Measurements from ENCODE around the gene AP3S2. TPM values are rescaled to one million over a fixed set of nuclear protein-coding genes. Genes with fewer than 3 reads are reported as not detected.

AP3S2 gene
- total RNA-seq, 2 experiments from 2014 or later, result 28.3 to 30.3 TPM

DNA sequence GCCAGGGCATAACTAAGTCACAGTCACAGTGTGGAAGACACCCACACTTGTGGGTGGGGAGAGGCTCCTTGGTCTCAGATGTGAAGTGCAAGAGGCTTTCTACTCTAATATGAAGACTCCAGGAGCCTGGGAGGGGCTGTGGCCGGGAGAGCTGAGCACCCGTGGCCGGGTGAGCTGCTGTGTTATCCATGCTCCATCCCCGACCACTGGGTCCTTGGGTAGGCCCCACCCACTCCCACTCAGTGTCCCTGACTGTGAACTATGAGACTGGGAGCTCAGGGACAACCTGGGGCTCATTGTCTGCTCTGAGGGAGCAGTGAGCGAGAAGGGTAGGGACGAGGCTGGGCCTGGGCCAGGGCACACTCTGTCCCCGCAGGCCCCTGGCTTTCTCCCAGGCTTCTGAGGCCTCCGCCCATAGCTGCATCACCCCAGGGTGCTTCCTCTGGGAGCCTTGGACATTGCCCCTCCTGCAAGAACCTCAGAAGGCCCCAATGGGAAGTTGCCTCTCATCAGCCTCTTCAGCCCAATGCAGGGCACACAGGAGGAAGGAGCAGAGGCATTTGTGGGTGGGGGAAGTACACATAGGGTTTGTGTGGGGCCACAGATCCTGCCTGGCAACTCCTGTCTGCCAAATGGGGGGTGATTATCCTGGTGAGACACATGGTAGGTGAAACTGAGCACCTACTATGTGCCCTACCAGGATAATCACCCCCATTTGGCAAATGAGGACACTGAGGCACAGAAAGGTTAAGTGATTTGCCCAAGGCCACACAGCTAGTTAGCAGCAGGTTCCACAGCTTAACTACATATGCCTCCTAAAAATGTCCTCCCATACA lies 81.6 kb downstream of the AP3S2 start:
- CTCF ChIA-PET, result interaction anchor here (1.0 kb wide), 1 partner anchor 63 kb away, joined by 3 read pairs; no protein-coding TSS in a partner anchor
- no peak for DNase-seq
- POLR2A ChIA-PET, result no interaction called here
- Mint-ChIP-seq H3K4me3 (no peak overlapping the region), H3K4me1 (peaks cover 17% of the 10 kb centered on the region), H3K36me3 (ENCODE audit: low read depth) (peaks cover 8% of the 10 kb centered on the region), H3K27ac (no peak overlapping the region), H3K27me3 (peaks cover 20% of the 10 kb centered on the region), H3K9me3 (no peaks in the 10 kb centered on the region)

GRCh38 chr15:89810837-89811236 lies 83.0 kb downstream of the AP3S2 start:
- peaks cover 12% of the 10 kb centered on the region for H3K27me3 Mint-ChIP-seq

DNA sequence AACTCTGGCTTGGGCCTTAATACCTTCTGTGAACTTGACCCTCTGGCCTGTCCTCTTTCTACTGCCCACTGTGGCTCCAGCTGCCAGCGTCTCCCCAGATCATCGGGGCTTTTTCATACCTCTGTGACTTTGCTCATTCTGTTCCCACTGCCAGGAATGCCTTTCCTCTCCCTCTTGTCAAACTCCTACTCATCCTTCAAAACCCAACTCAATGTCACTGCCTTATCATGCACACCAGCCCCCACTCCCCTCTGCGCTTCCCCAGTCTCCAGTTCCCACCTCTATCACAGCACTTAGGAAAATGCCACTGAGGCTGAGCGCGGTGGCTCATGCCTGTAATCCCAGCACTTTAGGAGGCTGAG lies 84.0 kb downstream of the AP3S2 start:
- CTCF ChIA-PET, result no interaction called here
- DNase-seq, result no peak
- H3K4me1 Mint-ChIP-seq, result peaks cover 3% of the 10 kb centered on the region
- no peak overlapping the region for H3K27ac Mint-ChIP-seq
- H3K27me3 Mint-ChIP-seq, result peaks cover 3% of the 10 kb centered on the region
- H3K36me3 Mint-ChIP-seq (ENCODE audit: low read depth), result no peaks in the 10 kb centered on the region
- H3K4me3 Mint-ChIP-seq, result no peak overlapping the region
- POLR2A ChIA-PET, result no interaction called here
- H3K9me3 Mint-ChIP-seq, result no peaks in the 10 kb centered on the region

More at GRCh38 chr15:89810837-89811236, 83.0 kb downstream of the AP3S2 start:
- Mint-ChIP-seq H3K36me3 (ENCODE audit: low read depth) (peaks cover 2% of the 10 kb centered on the region), H3K9me3 (no peaks in the 10 kb centered on the region), H3K27ac (no peak overlapping the region), H3K4me1 (peaks cover 12% of the 10 kb centered on the region), H3K4me3 (no peak overlapping the region)
- no peak for DNase-seq
- ChIA-PET POLR2A (no interaction called here), CTCF (no interaction called here)

DNA sequence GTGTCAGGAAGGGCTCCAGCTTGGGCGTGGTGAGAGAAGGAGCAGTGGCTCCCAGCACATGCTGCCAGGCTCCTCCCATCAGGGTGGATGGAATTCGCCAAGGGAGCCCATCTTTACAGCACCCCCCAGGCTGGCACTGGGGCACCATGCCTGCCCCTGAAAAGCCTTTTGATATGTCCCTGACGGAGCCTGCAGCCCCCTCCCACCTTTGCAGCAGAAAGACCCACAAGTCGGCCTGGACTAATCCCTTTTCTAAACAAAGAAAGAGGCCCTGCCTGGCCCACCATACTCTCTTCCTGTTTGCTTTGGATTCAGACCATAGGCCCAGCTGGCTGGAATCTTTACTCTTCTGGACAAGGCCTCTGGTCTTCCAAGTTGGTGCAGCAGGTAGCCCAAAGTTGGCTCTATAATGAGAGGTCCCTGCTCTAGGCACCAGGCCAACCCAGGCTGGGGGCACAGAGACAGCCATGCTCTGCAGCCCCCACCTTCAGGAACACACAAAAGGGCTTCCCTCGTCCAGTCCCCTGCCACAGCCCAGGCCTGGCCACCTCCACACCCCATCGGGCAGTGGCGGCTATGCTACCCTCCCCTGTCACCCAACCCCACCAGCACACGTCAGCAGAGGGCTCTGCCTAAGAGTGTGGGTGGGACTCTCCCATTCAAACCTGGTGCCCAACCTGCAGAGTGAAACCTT lies 84.6 kb downstream of the AP3S2 start:
- CTCF ChIA-PET, result no interaction called here
- H3K9me3 Mint-ChIP-seq, result no peaks in the 10 kb centered on the region

DNA sequence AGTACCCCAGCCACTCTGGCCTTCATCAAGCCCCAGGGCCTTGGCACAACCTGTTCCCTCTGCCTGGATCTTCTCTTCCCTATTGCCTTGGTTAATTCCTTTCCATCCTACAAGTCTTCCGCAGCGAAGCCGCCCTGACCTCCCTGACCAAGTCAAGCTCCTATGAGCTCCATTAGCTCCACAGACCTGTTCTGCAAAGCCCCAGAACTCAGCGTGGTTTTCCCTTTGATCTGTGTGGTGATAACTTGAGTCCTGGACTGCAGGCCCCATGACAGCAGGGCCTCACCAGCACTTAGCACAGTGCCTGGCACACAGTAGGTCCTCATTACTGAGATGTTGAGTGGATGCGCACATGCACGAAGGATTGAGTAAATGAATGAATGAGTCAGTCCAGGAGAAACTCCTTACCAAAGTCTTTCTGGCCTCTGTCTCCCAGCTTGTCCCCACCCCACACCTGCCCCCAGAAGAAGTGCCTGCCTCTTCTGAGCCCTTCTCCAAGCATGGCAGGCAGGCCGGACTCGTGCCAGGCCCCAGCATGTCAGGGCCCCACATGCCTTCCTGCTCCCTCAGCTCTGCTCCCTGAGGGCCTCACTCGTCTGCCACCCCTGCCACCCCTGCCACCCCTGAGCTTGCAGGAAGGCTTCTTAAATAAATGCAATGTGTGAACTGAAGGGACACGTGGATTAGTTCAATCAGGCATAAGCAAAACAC lies 85.5 kb downstream of the AP3S2 start:
- peaks cover 1% of the 10 kb centered on the region for H3K27me3 Mint-ChIP-seq
- POLR2A ChIA-PET, result no interaction called here
- no peak overlapping the region for H3K4me3 Mint-ChIP-seq
- no peaks in the 10 kb centered on the region for H3K4me1 Mint-ChIP-seq
- CTCF ChIA-PET, result no interaction called here
- H3K36me3 Mint-ChIP-seq (ENCODE audit: low read depth), result no peaks in the 10 kb centered on the region
- DNase-seq, result no peak
- H3K9me3 Mint-ChIP-seq, result no peaks in the 10 kb centered on the region
- no peak overlapping the region for H3K27ac Mint-ChIP-seq

More for the DNA sequence above, 84.6 kb downstream of the AP3S2 start:
- no peak overlapping the region for H3K4me3 Mint-ChIP-seq
- no peaks in the 10 kb centered on the region for H3K36me3 Mint-ChIP-seq (ENCODE audit: low read depth)
- peaks cover 3% of the 10 kb centered on the region for H3K27me3 Mint-ChIP-seq
- peaks cover 3% of the 10 kb centered on the region for H3K4me1 Mint-ChIP-seq
- POLR2A ChIA-PET, result no interaction called here
- no peak for DNase-seq
- H3K27ac Mint-ChIP-seq, result no peak overlapping the region

DNA sequence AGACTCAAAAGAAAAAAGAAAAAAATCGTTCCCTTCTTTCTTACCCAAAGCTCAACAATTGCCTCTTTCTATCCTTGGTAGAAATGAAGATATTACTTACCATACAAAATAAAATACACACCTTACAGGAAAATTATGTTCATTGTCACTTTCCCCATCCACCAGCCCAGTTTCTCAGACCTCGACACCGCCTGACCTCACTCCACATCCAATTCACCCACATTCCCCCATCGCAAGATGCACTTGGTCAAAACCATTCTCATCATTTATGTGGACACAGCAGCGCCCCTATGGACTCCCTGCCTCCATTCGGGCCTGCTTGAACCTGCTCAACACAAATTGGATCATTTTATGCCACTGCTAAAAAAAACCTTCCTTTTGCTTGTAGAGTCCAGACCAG lies 86.1 kb downstream of the AP3S2 start:
- CTCF ChIA-PET, result no interaction called here
- H3K9me3 Mint-ChIP-seq, result no peaks in the 10 kb centered on the region
- H3K4me3 Mint-ChIP-seq, result no peak overlapping the region
- no peaks in the 10 kb centered on the region for H3K4me1 Mint-ChIP-seq
- H3K27ac Mint-ChIP-seq, result no peak overlapping the region
- H3K36me3 Mint-ChIP-seq (ENCODE audit: low read depth), result no peaks in the 10 kb centered on the region
- no peak for DNase-seq
- H3K27me3 Mint-ChIP-seq, result peaks cover 1% of the 10 kb centered on the region
- POLR2A ChIA-PET, result no interaction called here

DNA sequence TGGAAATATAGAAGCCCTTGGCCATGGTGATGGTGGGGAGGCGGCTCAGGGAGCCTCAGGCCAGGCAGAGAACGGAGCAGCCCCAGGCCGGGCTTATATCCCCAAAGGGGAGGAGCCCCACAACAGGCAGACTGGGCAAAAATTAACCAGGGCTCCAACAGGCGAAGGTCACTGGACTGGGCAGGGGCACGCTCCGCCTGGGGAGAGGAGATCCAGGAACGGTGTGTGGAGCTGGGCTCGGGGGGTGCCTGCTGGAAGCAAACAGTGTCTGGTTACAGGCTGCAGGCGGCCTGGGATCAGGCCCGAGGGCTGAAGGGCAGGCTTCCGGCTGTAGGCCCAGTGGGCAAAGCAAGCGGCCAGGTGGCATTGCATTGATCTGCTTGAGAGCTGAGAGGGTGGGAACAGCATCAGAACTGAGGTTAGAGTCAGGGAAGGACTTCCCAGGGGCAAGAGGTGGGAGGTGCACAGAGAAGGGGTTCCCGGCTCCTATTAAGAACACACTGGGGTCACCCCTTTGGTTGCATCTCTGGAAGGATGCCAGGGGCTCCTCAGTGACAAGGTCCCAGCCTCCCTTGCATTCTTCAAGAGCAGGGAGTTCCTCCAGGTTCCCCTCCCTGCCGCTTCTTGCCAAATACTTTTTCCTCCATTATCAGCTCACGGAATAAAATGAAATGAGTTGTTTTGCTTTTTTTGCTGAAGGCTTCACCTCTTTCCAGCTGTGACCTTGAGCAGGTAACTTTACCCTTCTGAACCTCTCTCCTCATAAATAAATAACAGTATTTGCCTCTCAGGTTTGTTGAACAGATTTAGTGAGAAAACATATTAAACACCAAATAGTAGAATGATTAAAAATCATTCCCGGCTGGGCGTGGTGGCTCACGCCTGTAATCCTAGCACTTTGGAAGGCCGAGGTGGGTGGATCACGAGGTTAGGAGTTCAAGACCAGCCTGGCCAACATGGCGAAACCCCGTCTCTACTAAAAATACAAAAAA lies 86.9 kb downstream of the AP3S2 start:
- H3K4me3 Mint-ChIP-seq, result no peak overlapping the region
- CTCF ChIA-PET, result no interaction called here
- no peak overlapping the region for H3K27ac Mint-ChIP-seq
- no peak for DNase-seq
- H3K9me3 Mint-ChIP-seq, result no peaks in the 10 kb centered on the region
- peaks cover 1% of the 10 kb centered on the region for H3K27me3 Mint-ChIP-seq
- H3K4me1 Mint-ChIP-seq, result no peaks in the 10 kb centered on the region
- POLR2A ChIA-PET, result no interaction called here
- no peaks in the 10 kb centered on the region for H3K36me3 Mint-ChIP-seq (ENCODE audit: low read depth)

DNA sequence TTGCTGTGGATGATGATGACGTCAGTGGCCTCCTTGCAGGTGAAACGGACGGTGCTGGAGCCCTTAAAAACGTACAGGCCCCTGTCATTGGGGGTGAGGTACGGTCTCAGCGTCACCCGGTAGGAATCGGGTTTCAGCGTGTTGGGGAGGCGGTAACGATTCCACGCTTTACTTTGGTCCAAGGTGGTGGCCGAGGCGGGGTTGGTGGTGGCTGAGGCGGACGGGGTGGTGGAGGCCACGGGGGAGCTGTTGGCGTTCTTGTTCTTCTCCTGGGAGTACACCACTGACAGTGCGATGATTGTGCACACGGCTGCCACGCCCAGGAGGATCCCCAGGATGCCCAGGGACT lies 87.6 kb downstream of the AP3S2 start:
- Mint-ChIP-seq H3K4me1 (no peaks in the 10 kb centered on the region), H3K4me3 (no peak overlapping the region), H3K9me3 (no peaks in the 10 kb centered on the region), H3K27me3 (no peaks in the 10 kb centered on the region), H3K36me3 (ENCODE audit: low read depth) (no peaks in the 10 kb centered on the region), H3K27ac (no peak overlapping the region)
- CTCF ChIA-PET, result no interaction called here
- POLR2A ChIA-PET, result interaction anchor here (1.0 kb wide), 1 partner anchor 9 kb away, joined by 4 read pairs; the partner anchor contains the start of gene ANPEP
- DNase-seq, result no peak

DNA sequence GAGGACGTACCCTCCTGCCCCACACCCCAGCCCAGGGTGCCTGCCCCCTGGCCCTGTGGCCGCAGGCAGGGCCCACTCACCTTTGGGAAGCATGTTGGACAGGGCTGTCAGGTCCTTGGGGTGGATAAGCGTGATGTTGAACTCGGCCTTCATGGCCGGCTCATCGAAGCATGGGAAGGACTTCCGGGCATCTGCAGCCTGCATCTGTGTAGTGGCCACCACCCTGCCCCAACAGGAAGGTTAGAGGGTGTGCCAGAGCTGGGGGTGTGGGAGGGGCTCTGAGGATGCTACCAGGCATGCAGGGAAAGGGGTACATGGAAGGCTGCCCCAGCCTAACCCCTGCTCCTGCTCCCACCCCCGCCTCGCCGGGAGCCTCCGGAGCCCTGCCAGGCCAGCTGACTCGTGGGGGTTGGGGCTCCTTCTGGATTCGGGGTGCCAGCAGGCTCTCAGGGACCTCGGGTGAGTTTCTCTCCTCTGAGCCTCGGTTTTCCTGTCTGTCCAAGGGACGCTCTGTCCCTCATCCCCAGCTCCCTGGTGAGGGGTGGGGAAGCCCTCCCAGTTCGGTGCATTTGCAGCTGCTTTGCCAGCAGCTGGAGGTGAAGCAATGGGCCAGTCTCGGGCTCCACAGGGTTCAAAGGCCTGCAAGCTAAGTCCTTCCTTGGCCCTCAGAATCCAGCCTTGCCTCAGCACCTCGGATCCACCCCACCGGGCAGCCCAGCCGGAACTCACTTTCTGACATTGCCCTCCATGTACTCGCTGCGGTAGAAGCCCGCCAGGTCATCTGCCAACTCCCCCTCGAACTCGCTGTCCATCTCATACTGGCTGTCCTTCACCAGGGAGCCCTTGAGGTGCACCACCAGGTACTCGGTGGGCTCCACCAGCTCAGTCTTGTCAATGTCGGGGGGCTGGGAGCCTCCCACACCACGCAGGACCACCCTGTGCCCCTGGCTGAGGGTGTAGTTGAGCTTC lies 88.3 kb downstream of the AP3S2 start:
- POLR2A ChIA-PET, result interaction anchor here (1.0 kb wide), 1 partner anchor 9 kb away, joined by 4 read pairs; the partner anchor contains the start of gene ANPEP
- no peaks in the 10 kb centered on the region for H3K9me3 Mint-ChIP-seq
- no peaks in the 10 kb centered on the region for H3K36me3 Mint-ChIP-seq (ENCODE audit: low read depth)
- H3K4me1 Mint-ChIP-seq, result no peaks in the 10 kb centered on the region
- CTCF ChIA-PET, result no interaction called here
- H3K27ac Mint-ChIP-seq, result no peak overlapping the region
- H3K4me3 Mint-ChIP-seq, result no peak overlapping the region
- H3K27me3 Mint-ChIP-seq, result no peaks in the 10 kb centered on the region
- DNase-seq, result no peak

GRCh38 chr15:89803941-89804800 lies 89.6 kb downstream of the AP3S2 start:
- no peak overlapping the region for H3K27ac Mint-ChIP-seq
- H3K27me3 Mint-ChIP-seq, result no peaks in the 10 kb centered on the region
- POLR2A ChIA-PET, result no interaction called here
- H3K36me3 Mint-ChIP-seq (ENCODE audit: low read depth), result no peaks in the 10 kb centered on the region
- DNase-seq, result no peak
- H3K4me1 Mint-ChIP-seq, result no peaks in the 10 kb centered on the region
- no peaks in the 10 kb centered on the region for H3K9me3 Mint-ChIP-seq
- CTCF ChIA-PET, result no interaction called here
- H3K4me3 Mint-ChIP-seq, result no peak overlapping the region

DNA sequence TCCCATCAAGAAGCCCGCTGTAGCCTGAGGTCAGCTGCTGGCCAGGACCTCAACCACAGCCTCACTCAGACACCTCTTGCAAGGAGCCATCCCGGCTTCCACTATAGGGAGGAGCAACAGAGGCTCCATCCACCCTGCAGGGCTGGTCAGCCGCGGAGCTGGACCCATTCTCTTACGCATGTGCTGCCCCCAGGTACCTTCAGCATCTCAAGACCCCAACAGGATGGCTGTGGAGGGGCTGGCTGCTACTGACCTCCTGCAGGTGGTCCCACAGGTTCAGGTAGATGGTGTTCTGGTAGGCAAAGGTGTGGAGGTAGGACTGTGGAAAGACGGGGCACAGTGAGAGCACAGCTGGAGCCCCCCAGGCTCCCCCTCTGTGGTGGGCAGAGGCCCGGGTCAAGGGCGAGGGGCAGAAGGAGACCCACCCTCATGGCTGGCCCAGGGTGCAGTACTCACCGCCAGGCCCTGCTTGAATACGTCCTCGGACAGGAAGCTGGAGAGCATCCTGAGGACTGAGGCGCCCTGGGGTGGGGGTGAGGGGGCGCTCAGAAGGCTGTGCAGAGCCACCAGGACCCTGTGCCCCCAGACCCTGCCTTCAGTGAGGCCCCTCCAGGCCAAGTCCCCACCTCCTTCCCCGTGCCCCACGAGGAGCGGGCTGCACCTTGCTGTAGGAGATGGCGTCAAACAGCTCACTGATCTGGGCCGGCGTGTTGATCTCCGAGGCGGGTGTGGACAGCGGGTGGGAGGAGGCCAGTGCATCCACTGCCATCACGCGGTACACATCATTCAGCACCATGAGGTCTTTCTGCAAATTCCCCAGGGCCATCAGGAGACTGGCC lies 90.6 kb downstream of the AP3S2 start:
- ChIA-PET CTCF (no interaction called here), POLR2A (no interaction called here)
- H3K9me3 Mint-ChIP-seq, result no peaks in the 10 kb centered on the region
- no peaks in the 10 kb centered on the region for H3K4me1 Mint-ChIP-seq
- DNase-seq, result no peak
- H3K36me3 Mint-ChIP-seq (ENCODE audit: low read depth), result no peaks in the 10 kb centered on the region
- no peak overlapping the region for H3K27ac Mint-ChIP-seq
- H3K27me3 Mint-ChIP-seq, result no peaks in the 10 kb centered on the region
- H3K4me3 Mint-ChIP-seq, result no peak overlapping the region
